ENCODE measurements around the gene CPSF2. TPM values are rescaled to one million over a fixed set of nuclear protein-coding genes. Genes with fewer than 3 reads are reported as not detected.
"Not testable (repeated sequence)": the region's sequence is repeated elsewhere in the genome, so short reads cannot be mapped to it uniquely, and the experiment has no call there.

CPSF2 gene
- total RNA-seq, 1 donor, result 9.7 TPM

DNA sequence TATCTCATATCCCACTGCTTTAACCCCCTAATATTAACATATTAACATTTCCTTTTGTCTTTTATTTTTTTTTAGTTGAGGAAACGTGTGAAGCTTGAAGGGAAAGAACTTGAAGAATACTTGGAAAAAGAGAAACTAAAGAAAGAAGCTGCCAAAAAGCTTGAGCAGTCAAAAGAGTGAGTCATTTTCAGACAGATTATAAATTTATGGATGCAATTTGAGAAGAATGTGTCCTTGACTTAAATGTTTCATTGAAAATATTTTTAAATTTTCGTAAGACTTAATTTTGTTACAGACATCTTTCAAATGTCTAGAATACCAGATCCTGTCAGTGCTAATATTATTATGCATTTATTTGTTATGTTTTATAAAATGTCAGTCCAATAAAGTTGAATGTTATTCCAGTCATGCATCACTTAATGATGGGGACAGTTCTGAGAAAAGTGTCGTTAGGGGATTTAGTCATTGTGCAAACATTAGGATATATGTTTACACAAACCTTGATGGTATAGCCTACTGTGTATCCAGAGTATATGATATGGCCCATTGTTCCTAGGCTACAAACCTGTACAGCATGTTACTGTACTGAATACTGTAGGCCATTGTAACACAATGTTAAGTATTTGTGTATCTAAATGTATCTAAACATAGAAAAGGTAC, 32.6 kb downstream of the CPSF2 start:
- DNase-seq (ENCODE audit: low read depth in 2 of 3, low spot score in 2 of 3), result no peak

- no peak for DNase-seq (ENCODE audit: low read depth in 2 of 3, low spot score in 2 of 3)
These were observed 38.9 kb downstream of the CPSF2 start for GRCh38 chr14:92160619-92161018.

DNA sequence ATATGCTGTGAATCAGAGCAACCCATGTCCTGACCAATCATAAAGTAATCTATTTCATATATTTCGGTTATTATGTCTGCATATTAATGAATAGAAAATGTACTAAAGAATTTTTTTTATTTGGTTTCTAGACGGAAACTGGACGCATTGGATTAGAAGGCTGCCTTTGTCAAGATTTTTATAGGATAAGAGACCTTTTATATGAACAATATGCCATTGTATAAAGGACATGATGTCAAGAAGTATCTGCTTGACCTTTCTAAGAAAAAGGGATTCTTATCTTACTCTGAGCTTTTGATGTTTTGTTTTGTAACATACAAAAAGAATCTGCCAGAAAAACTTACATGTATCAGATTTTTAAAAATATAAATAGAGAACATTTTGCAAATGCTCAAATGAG, 39.8 kb downstream of the CPSF2 start:
- DNase-seq (ENCODE audit: low read depth in 2 of 3, low spot score in 2 of 3), result no peak

GRCh38 chr14:92164958-92165357, 43.2 kb downstream of the CPSF2 start:
- no peak for DNase-seq (ENCODE audit: low read depth in 2 of 3, low spot score in 2 of 3)

DNA sequence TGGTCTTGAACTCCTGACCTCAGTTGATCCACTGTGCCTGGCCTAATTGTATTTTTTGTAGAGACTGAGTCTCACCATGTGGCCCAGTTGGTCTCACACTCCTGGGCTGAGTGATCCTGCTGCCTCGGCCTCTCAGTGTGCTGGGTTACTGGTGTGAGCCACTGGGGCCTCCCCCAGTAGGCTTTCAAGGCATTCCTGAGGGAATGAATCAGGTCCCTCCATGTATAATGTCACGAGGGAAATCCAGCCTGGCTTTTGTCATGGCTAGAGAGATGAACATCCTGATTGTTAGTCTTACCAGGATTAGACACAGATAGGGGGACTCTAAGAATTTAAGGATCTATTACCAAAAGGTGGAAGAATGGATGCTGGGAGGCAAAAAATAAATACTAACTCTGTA, 51.9 kb downstream of the CPSF2 start:
- DNase-seq (ENCODE audit: low read depth in 2 of 3, low spot score in 2 of 3), result no peak

GRCh38 chr14:92175811-92176210, 54.0 kb downstream of the CPSF2 start:
- DNase-seq (ENCODE audit: low read depth in 2 of 3, low spot score in 2 of 3), result no peak

DNA sequence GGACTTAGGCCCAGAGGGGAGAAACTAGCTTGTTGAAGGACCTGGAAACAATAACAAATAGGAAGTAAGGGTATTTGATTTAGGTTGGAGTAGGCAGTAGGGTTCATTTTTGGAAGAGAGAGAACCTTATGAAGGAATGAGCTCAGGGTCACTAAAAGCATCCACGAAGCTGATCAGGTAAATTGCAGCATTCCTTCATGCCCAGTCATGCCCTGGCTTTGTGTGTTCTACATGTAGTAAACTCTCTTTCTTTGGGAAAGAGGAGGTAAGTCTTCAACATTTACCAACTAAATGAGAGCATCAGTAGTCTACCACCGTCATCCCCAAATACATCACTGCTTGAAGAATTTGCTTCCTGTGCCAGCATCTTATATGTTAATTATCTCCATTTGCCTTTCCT, 54.7 kb downstream of the CPSF2 start:
- no peak for DNase-seq (ENCODE audit: low read depth in 2 of 3, low spot score in 2 of 3)

DNA sequence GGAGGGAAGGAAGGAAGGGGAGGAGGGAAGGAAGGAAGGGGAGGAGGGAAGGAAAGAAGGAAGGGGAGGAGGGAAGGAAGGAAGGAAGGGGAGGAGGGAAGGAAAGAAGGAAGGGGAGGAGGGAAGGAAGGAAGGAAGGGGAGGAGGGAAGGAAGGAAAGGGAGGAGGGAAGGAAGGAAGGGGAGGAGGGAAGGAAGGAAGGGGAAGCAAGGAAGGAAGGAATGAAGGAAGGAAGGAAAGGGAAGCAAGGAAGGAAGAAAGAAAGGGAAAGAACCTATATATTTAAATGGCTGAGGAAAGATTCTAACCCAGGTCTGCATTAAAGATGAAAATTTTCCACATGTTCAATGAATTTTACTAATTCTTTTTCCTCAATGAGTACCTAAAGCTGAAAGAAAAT, 57.4 kb downstream of the CPSF2 start:
- not testable (repeated sequence) for DNase-seq (ENCODE audit: low read depth in 2 of 3, low spot score in 2 of 3)

DNA sequence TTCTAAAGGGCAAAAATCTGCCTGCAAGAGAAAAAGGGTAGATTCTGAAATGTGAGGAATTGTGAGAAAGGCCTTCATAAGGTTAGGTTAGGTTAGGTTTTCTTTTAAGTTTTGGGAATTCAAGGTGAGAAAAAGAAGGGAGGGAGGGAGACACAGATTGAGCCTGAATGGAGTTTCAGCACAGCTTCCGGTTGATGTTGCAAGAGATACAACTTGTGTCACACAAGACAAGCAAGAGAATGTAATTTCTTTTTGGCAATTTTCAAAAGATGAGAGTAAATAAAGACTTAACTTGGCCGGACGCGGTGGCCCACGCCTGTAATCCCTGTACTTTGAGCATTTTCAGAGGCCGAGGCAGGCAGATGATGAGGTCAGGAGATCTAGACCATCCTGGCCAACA, 63.8 kb downstream of the CPSF2 start:
- no peak for DNase-seq (ENCODE audit: low read depth in 2 of 3, low spot score in 2 of 3)

GRCh38 chr14:92187616-92188015, 65.8 kb downstream of the CPSF2 start:
- DNase-seq (ENCODE audit: low read depth in 2 of 3, low spot score in 2 of 3), result not testable (repeated sequence)

DNA sequence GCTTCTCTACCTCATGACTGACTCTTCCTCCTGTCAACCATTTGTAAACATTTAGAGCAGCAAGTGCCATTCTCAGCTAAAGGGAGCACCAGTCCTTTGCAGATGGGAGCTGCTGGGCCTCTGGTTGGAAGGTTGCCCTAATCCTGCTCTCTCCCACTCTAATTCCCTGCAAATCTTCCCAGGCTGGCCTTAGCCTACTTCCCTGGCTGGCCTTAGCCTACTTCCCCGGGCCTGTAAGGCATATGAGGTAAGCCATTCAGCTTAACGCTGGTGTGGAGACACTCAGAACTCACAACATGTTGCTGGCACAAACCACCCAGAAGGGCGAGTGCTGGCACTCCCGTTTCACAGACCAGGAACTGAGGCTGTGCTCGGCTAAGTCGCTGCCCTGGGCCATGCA, 69.0 kb downstream of the CPSF2 start:
- no peak for DNase-seq (ENCODE audit: low read depth in 2 of 3, low spot score in 2 of 3)

DNA sequence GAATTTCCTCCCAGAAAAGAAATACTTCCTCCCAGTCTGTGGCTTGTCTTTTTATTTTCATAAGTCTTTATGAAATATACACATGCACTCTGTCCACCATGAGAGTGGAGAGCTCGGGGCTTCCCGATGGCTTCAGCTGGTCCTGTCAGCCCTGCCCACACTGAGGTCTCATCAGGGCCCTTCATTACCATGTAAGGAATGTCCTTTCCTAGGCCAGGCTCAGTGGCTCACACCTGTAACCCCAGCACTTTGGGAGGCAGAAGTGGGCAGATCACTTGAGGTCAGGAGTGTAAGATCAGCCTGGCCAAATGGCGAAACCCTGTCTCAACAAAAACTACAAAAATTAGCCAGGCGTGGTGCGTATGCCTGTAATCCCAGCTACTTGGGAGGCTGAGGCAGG, 77.0 kb downstream of the CPSF2 start:
- no peak for DNase-seq (ENCODE audit: low read depth in 2 of 3, low spot score in 2 of 3)

DNA sequence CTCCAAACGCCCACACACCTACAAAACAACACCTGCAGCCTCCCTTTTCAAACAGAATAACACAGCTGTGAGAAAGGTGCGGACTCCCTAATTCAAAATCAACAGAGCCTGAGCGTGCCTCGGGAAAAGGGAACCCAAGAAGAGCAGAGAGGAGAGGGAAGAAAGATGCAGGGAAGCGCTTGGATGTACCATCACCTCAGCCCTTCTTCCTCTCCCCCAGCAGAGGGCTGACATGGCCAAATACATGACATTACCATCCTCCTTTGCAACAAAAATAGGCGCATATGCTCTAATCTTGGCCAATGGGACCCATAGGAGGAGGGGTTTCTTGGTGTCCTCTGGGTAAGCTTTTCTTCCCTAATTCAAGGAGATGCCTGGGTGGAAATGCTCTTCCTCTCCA, 78.0 kb downstream of the CPSF2 start:
- no peak for DNase-seq (ENCODE audit: low read depth in 2 of 3, low spot score in 2 of 3)

DNA sequence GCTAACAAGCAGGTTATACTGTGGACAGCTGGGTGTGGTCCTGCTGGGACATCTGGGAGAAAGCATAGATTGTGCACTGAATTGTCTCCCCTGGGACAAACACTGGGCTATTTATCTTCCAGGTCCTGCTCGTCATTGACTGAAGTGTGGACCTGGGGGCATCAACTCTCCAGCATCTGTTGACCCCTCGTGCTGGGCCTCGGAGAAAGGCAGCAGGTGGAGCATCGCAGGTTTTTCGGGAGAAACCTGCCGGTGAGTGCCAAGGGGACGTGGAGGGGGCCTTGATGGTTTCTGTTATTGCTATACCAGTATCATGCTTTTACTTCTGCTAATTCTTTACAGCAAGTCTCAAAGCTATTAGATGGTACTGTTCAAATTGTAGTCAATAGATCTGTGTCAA, 81.3 kb downstream of the CPSF2 start:
- DNase-seq (ENCODE audit: low read depth in 2 of 3, low spot score in 2 of 3), result no peak

GRCh38 chr14:92204792-92205191, 83.0 kb downstream of the CPSF2 start:
- DNase-seq (ENCODE audit: low read depth in 2 of 3, low spot score in 2 of 3), result no peak

- no peak for DNase-seq (ENCODE audit: low read depth in 2 of 3, low spot score in 2 of 3)
These were observed 85.5 kb downstream of the CPSF2 start for GRCh38 chr14:92207012-92207927.

DNA sequence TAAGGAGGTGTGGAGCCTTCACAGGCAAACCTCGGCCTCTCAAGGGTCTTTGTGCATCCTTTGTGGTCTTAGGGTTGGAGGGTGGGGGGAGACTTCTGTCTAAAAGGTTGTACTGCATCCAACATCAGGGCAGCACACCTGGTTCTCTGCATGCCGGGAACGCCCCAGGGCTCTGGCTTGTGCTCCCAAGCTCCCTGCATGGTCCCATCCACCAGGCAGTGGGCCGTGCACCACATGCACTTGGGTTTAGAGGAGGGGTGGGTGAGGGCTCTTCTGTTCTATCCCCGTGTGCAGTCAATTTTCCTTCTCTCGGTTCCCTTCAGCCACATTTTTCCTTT, 86.1 kb downstream of the CPSF2 start:
- no peak for DNase-seq (ENCODE audit: low read depth in 2 of 3, low spot score in 2 of 3)

GRCh38 chr14:92209141-92209540, 87.4 kb downstream of the CPSF2 start:
- DNase-seq (ENCODE audit: low read depth in 2 of 3, low spot score in 2 of 3), result no peak

GRCh38 chr14:92213125-92213524, 91.4 kb downstream of the CPSF2 start:
- DNase-seq (ENCODE audit: low read depth in 2 of 3, low spot score in 2 of 3), result not testable (repeated sequence)

- DNase-seq (ENCODE audit: low read depth in 2 of 3, low spot score in 2 of 3), result no peak
These were observed 93.8 kb downstream of the CPSF2 start for GRCh38 chr14:92215579-92215978.

DNA sequence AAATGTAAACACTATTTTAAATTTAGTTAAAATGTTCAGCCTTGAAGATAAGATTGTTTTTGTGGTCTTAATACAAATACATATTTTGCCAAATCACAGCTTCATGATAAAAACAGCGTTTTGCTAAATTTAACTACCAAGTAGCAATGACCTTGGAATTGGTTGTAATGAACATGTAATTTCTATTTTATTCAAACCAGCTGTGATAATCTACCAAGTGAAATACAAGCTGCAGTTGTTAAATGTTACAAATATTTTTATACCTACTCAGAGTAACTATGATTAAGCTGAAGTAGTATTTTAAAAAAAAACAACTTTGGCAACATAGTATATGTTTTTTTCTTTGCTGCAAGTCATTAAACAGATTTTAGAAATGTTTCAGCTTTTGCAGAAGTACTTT, 96.2 kb downstream of the CPSF2 start:
- no peak for DNase-seq (ENCODE audit: low read depth in 2 of 3, low spot score in 2 of 3)

All from hematopoietic multipotent progenitor cell (in vitro differentiated cells).